Thoracic aorta (tissue), 2 donors: ENCODE measurements around the gene TREH. TPM values are rescaled to one million over a fixed set of nuclear protein-coding genes. Genes with fewer than 3 reads are reported as not detected.

Experiments used
- ATAC-seq: fragments of 150-250 bp; one replicate; pipeline ENCODE4 v1.8.0; 2017; ENCODE audit warnings: low read depth; ENCODE audit not compliant: insufficient number of reproducible peaks, low FRiP score
- DNase-seq: peaks from one replicate; pipeline ENCODE4 v3.0.0-alpha.2; 2020; ENCODE audit warnings: low spot score
- H3K27ac ChIP-seq, 2 donors: fragments of 200-600 bp; sonication (generic); 1 replicate in 1 of 2; 2 replicates in 1 of 2; pipeline ENCODE4 v1.5.1; 2016; ENCODE audit warnings: mild to moderate bottlenecking in 2 of 2, moderate library complexity in 2 of 2
- H3K27me3 ChIP-seq: fragments of 200-600 bp; sonication (generic); replicated peaks from 2 replicates; pipeline ENCODE4 v1.6.0; 2016; ENCODE audit warnings: mild to moderate bottlenecking; ENCODE audit not compliant: insufficient read depth
- H3K36me3 ChIP-seq: fragments of 200-600 bp; sonication (generic); one replicate; pipeline ENCODE4 v1.5.1; 2016
- H3K4me1 ChIP-seq, 2 donors: fragments of 200-600 bp; sonication (generic); 1 replicate in 1 of 2; 2 replicates in 1 of 2; pipeline versions ENCODE4 v1.5.1 to v1.6.0; 2016; ENCODE audit warnings: low read depth in 2 of 2, mild to moderate bottlenecking in 1 of 2; ENCODE audit not compliant: control insufficient read depth in 1 of 2
- H3K4me3 ChIP-seq: fragments of 200-600 bp; sonication (generic); 2 replicates; pipeline ENCODE4 v1.5.1; 2016; ENCODE audit warnings: mild to moderate bottlenecking
- H3K9me3 ChIP-seq: fragments of 200-600 bp; sonication (generic); 2 replicates; pipeline ENCODE4 v1.5.1; 2016
- CTCF ChIP-seq: fragments of 200-600 bp; sonication (generic); IDR thresholded peaks from one replicate; pipeline ENCODE4 v1.5.1; 2019; ENCODE audit warnings: antibody characterized with exemption
- total RNA-seq, 2 donors: library from RNA; depleted of rRNA; stranded (reverse); fragments of >200 nt; gene quantifications; one replicate each; pipeline versions ENCODE4 v1.1.0 to v1.2.3, GENCODE V29; 2016

The TREH gene
- total RNA-seq, 2 donors from 2014 or later: not detected

GRCh38 chr11:118610773-118611432 lies 68.5 kb downstream of the TREH start:
- Histone ChIP-seq H3K27me3 (no peaks in the 10 kb centered on the region), H3K36me3 (peaks cover 16% of the 10 kb centered on the region), H3K4me1 (peaks cover 16 to 48% of the 10 kb centered on the region in 2 donors), H3K27ac (peak overlapping the region; percentile 58 to 98), H3K9me3 (no peaks in the 10 kb centered on the region), H3K4me3 (peak overlapping the region; percentile 96)
- ATAC-seq: no peak
- peak; percentile 81 for TF ChIP-seq CTCF
- no peak for DNase-seq

- peak overlapping the region; percentile 58 to 98 for H3K27ac ChIP-seq
- no peak for DNase-seq
- peaks cover 13% of the 10 kb centered on the region for H3K36me3 ChIP-seq
- H3K4me1 ChIP-seq: peaks cover 16 to 52% of the 10 kb centered on the region in 2 donors
- H3K4me3 ChIP-seq: peak overlapping the region; percentile 96
- no peaks in the 10 kb centered on the region for H3K27me3 ChIP-seq
- ATAC-seq: no peak
- no peak for TF ChIP-seq CTCF
- no peaks in the 10 kb centered on the region for H3K9me3 ChIP-seq
Observed at GRCh38 chr11:118610225-118610772, 69.2 kb downstream of the TREH start.

- no peak for DNase-seq
Observed at GRCh38 chr11:118609380-118610224, 69.8 kb downstream of the TREH start.

GRCh38 chr11:118608360-118609227 lies 70.9 kb downstream of the TREH start:
- DNase-seq: no peak
- H3K4me1 ChIP-seq: peaks cover 26 to 64% of the 10 kb centered on the region in 2 donors
- ATAC-seq: peak; percentile 54

More at GRCh38 chr11:118609380-118610224, 69.8 kb downstream of the TREH start:
- Histone ChIP-seq H3K27me3 (no peaks in the 10 kb centered on the region), H3K4me1 (peaks cover 23 to 59% of the 10 kb centered on the region in 2 donors), H3K36me3 (peaks cover 10% of the 10 kb centered on the region), H3K27ac (peak overlapping the region; percentile 58 to 98), H3K9me3 (no peaks in the 10 kb centered on the region), H3K4me3 (peak overlapping the region; percentile 96)
- no peak for TF ChIP-seq CTCF
- no peak for ATAC-seq

More at GRCh38 chr11:118608360-118609227, 70.9 kb downstream of the TREH start:
- H3K27me3 ChIP-seq: no peaks in the 10 kb centered on the region
- TF ChIP-seq CTCF: no peak
- no peaks in the 10 kb centered on the region for H3K9me3 ChIP-seq
- peak overlapping the region; percentile 97 to 98 for H3K27ac ChIP-seq
- H3K4me3 ChIP-seq: peak overlapping the region; percentile 96
- H3K36me3 ChIP-seq: peaks cover under 1% of the 10 kb centered on the region
